ENCODE results near the gene SLC6A13.

DNA sequence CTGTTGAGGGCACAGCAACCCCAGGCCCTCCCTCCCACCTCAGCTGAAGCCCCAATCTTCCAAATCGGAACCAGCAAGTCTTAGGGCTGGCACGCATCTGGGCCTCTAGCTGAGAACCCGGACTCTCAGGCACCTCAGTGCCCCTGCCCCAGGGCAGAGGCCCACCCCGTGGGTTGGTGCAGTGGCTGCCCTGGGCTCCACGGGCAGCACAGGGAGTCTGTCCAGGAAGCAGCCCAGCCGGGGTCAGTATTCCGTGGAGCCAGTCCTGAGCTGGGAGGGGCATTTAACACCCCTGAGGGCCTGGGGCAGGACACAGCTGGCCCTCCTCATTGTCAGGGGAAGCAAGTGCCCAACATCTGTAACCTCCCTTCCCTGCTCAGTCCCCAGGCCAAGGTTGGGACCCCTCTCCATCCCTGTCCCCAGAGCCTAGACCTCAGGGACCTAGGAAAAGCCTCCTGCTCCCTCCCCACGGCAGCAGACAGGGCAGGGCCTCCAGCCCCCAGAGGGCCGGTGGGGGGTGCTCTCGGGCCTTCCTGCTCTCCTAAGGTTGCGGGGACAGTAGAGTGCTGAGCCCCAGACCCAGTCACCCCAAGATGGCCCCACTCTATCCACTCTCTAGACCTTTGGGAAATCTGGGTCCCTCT, 85.2 kb downstream of the SLC6A13 start:
- TF ChIP-seq POLR2A (IDR thresholded peaks at IDR 0.05) = no peak
- TF ChIP-seq, protein P1, sequence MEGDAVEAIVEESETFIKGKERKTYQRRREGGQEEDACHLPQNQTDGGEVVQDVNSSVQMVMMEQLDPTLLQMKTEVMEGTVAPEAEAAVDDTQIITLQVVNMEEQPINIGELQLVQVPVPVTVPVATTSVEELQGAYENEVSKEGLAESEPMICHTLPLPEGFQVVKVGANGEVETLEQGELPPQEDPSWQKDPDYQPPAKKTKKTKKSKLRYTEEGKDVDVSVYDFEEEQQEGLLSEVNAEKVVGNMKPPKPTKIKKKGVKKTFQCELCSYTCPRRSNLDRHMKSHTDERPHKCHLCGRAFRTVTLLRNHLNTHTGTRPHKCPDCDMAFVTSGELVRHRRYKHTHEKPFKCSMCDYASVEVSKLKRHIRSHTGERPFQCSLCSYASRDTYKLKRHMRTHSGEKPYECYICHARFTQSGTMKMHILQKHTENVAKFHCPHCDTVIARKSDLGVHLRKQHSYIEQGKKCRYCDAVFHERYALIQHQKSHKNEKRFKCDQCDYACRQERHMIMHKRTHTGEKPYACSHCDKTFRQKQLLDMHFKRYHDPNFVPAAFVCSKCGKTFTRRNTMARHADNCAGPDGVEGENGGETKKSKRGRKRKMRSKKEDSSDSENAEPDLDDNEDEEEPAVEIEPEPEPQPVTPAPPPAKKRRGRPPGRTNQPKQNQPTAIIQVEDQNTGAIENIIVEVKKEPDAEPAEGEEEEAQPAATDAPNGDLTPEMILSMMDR (IDR thresholded peaks at IDR 0.05) = no peak
- TF ChIP-seq POLR2AphosphoS5 (IDR thresholded peaks at IDR 0.05) = no peak
